ENCODE data around the gene PPFIA3. TPM values are rescaled to one million over a fixed set of nuclear protein-coding genes. Genes with fewer than 3 reads are reported as not detected.

Gene PPFIA3
- total and polyA plus RNA-seq, 2 of the 8 experiments (the other 6 are each of a cell fraction or from before 2014, with no cell fraction given), result 15.9 to 25.3 TPM

DNA sequence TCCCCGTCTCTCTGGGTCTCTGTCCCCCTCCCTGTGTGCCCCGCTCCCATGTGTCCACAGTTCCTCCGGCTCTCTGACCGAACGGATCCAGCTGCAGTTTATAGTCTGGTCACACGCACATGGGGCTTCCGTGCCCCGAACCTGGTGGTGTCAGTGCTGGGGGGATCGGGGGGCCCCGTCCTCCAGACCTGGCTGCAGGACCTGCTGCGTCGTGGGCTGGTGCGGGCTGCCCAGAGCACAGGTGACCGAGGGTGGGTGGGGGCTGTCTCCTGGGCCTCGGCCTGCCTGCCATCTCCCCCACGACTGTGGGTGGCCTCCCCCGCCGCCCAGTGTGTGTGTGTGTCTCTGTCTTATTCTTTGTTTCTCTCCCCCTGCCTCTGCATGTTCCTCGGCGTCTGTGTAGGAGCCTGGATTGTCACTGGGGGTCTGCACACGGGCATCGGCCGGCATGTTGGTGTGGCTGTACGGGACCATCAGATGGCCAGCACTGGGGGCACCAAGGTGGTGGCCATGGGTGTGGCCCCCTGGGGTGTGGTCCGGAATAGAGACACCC, 48.6 kb downstream of the PPFIA3 start (continued):
- TF ChIP-seq ATF2 (IDR thresholded peaks at IDR 0.05; ENCODE audit: low read length) (no peak), JUN (IDR thresholded peaks at IDR 0.05; ENCODE audit: low read depth, low read length) (no peak), PHF8 (conservative IDR thresholded peaks at IDR 0.05; ENCODE audit: low read depth, low read length) (no peak), CEBPB (IDR thresholded peaks at IDR 0.05; ENCODE audit: low read depth, low read length) (no peak), NANOG (IDR thresholded peaks at IDR 0.05; ENCODE audit: insufficient read depth, low read depth, low read length, poor library complexity, severe bottlenecking) (no peak), KDM5A (IDR thresholded peaks at IDR 0.05; ENCODE audit: low read length) (no peak), ASH2L (IDR thresholded peaks at IDR 0.05; ENCODE audit: low read length) (no peak)
- TF ChIP-seq, protein P1, sequence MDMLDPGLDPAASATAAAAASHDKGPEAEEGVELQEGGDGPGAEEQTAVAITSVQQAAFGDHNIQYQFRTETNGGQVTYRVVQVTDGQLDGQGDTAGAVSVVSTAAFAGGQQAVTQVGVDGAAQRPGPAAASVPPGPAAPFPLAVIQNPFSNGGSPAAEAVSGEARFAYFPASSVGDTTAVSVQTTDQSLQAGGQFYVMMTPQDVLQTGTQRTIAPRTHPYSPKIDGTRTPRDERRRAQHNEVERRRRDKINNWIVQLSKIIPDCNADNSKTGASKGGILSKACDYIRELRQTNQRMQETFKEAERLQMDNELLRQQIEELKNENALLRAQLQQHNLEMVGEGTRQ (IDR thresholded peaks at IDR 0.05; ENCODE audit: low read length), result no peak

Data from H1 (cell line).